ENCODE data around the gene WDR76.

WDR76 gene

DNA sequence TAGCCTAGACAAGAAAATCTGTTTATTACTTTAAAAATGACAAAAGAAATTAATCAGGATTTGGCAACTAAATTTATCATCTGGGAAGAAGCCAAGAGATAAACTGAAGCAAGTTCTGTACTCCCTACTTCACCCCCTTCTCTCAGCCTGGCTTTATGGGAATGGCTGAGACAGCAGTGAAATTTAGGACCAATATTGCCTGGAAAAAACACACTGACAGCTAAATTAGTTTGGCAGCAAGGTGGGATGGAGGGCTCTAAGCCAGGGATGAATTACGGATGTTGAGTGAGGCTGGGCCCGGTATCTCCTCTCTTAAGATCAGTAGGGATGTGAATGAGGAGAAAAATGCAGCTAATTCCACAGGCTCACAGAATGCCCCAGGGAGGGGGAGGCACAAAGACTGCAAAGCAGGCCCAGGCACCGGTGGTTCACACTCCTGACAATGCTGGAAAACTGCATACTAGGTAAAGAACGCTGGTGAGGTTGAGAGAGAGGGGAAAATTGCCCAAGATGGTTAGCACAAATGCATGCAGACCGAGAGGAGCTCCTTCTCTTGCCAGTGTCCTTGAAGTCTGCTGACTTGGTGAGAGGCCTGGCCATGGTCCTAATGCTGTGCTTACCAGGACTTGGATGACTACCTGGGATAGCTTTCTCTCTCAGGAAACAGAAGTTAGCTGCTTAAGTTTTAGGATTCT lies 89.0 kb downstream of the WDR76 start:
- no peak for DNase-seq

DNA sequence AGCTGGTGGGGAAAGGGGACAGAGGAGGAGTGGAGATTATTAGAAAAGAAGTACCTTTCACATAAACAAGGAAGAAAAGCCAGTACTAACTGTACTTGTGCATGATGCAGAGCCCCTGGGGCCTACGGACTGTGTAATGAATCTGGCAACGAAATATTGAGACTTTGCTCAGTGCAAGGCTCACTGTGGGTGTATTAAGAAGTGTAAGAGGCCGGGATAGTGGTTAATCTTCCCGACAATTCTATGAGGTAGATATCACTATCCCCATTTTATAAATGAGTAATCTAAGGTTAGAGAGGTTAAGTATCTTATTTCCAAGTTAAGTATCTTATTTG lies 89.5 kb downstream of the WDR76 start:
- DNase-seq: no peak

All from NCI-H526 treated with DMSO at 0.1 percent for 48 hours (cell line).